GM13976 (cell line): Measurements from ENCODE around the gene ABCC11.

Experiments used
- DNase-seq: peaks from one replicate; pipeline ENCODE4 v3.0.0; 2012; ENCODE audit warnings: low spot score
- CTCF ChIP-seq: IDR thresholded peaks from 2 replicates; pipeline ENCODE4 v1.5.1; 2012; ENCODE audit warnings: borderline replicate concordance, mild to moderate bottlenecking; ENCODE audit not compliant: insufficient read depth; ENCODE audit errors: extremely low read depth, missing control alignments, control extremely low read depth
- in situ Hi-C: fragments of 300-500 bp; cut with MboI; formaldehyde crosslinking; loops from one replicate; pipeline ENCODE4 v1.12.0; 2022; ENCODE audit warnings: low sequenced_read_pairs, mixed read lengths, inconsistent platforms; ENCODE audit not compliant: unreplicated experiment

The ABCC11 gene

GRCh38 chr16:48161906-48162305 lies 85.4 kb downstream of the ABCC11 start:
- in situ Hi-C loops, result no loop called here
- DNase-seq, result no peak
- TF ChIP-seq CTCF, result no peak

- in situ Hi-C loops, result no loop called here
- no peak for DNase-seq
- no peak for TF ChIP-seq CTCF
Measured at GRCh38 chr16:48160575-48160974, 86.8 kb downstream of the ABCC11 start.

GRCh38 chr16:48158296-48158695 lies 89.0 kb downstream of the ABCC11 start:
- in situ Hi-C loops, result no loop called here

GRCh38 chr16:48157794-48158193 lies 89.5 kb downstream of the ABCC11 start:
- in situ Hi-C loops, result no loop called here

More at GRCh38 chr16:48158296-48158695, 89.0 kb downstream of the ABCC11 start:
- peak; percentile 63 for DNase-seq
- TF ChIP-seq CTCF, result no peak

GRCh38 chr16:48157302-48157701 lies 90.0 kb downstream of the ABCC11 start:
- in situ Hi-C loops, result no loop called here
- no peak for TF ChIP-seq CTCF
- no peak for DNase-seq

More at GRCh38 chr16:48157794-48158193, 89.5 kb downstream of the ABCC11 start:
- DNase-seq, result no peak
- TF ChIP-seq CTCF, result no peak

GRCh38 chr16:48156790-48157209 lies 90.5 kb downstream of the ABCC11 start:
- peak; percentile 93 for TF ChIP-seq CTCF
- in situ Hi-C loops, result no loop called here
- peak; percentile 84 for DNase-seq
